ENCODE results near the gene MCHR1.

- TF ChIP-seq, protein P1, sequence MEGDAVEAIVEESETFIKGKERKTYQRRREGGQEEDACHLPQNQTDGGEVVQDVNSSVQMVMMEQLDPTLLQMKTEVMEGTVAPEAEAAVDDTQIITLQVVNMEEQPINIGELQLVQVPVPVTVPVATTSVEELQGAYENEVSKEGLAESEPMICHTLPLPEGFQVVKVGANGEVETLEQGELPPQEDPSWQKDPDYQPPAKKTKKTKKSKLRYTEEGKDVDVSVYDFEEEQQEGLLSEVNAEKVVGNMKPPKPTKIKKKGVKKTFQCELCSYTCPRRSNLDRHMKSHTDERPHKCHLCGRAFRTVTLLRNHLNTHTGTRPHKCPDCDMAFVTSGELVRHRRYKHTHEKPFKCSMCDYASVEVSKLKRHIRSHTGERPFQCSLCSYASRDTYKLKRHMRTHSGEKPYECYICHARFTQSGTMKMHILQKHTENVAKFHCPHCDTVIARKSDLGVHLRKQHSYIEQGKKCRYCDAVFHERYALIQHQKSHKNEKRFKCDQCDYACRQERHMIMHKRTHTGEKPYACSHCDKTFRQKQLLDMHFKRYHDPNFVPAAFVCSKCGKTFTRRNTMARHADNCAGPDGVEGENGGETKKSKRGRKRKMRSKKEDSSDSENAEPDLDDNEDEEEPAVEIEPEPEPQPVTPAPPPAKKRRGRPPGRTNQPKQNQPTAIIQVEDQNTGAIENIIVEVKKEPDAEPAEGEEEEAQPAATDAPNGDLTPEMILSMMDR (IDR thresholded peaks at IDR 0.05 in 2 of 3, conservative IDR thresholded peaks at IDR 0.05 in 1 of 3; ENCODE audit: borderline replicate concordance in 1 of 3, insufficient read depth in 1 of 3, low read depth in 2 of 3, low read length in 2 of 3) = no peak
- TF ChIP-seq YY1 (IDR thresholded peaks at IDR 0.05; ENCODE audit: extremely low read depth, insufficient replicate concordance, low read depth, low read length) = no peak
- no peak for TF ChIP-seq ELF1 (IDR thresholded peaks at IDR 0.05; ENCODE audit: borderline replicate concordance, low read depth)
- TF ChIP-seq EZH2 (IDR thresholded peaks at IDR 0.05) = no peak
- TF ChIP-seq POLR2A (IDR thresholded peaks at IDR 0.05; ENCODE audit: borderline replicate concordance, extremely low read depth, insufficient read depth, insufficient read length) = no peak
Observed at GRCh38 chr22:40659166-40659565, 20.1 kb upstream of the MCHR1 start.
